ENCODE measurements around the gene BRMS1L.
A peak's percentile ranks its signal among the peaks of the same experiment; 100 is the strongest.
"Not testable (repeated sequence)": the region's sequence is repeated elsewhere in the genome, so short reads cannot be mapped to it uniquely, and the experiment has no call there.

The BRMS1L gene

DNA sequence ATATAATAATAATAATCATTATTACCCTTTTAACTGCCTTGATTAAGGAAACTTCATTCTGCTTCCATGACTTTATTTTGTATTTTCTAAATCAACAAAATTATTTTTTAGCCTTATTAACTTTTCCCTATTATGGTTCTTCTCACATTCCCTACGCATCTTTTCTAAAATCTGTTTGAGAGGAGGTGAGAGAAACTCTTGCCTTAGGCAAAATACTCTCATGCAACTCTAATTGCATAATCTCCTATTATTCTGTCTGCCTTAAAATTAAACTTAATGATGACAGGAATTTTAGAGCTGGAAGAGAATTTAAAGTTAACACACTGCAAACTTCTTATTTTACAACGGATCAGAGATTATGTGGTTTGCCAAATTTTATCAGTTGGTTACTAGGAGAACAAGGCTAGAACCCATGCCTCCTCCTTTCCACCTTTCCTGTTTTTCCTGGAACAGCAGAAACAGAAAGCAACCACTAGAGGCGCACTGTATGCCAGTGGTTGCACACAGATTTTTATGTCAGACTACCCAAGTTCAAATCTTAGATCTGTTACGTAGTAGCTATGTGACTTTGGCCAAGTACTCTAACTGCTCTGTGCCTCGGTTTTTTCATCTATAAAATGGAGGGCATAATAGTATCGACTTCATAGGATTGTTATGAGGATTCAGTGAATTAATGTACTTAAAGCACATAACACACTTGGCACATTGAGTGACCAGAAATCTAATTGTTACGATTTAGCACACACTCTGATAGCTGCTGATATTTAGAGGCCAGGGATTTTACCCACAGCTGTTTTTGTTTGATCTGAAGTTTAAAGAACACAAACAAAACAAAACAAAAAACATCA lies 4.3 kb upstream of the BRMS1L start:
- peak; percentile 46 for DNase-seq (ENCODE audit: low spot score)

DNA sequence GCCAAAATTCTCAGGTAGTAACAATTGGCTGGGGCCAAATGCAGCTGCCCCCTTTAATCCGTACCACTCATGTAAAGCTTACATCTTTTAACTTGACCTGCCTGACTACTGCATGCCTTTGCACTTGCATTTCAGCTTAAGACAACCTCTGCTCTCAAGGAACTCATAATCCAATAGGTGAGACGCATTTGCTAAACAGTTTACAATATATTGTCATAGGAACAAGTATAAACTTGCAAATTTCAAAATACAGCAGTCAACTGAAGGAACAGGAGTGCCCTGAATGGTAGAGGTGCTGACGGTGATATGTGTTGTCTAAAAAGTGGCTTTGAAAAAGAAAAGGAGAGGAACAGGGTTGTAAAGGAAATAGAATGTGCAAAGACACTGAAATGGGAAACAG lies 3.6 kb upstream of the BRMS1L start:
- DNase-seq (ENCODE audit: low spot score) = no peak

DNA sequence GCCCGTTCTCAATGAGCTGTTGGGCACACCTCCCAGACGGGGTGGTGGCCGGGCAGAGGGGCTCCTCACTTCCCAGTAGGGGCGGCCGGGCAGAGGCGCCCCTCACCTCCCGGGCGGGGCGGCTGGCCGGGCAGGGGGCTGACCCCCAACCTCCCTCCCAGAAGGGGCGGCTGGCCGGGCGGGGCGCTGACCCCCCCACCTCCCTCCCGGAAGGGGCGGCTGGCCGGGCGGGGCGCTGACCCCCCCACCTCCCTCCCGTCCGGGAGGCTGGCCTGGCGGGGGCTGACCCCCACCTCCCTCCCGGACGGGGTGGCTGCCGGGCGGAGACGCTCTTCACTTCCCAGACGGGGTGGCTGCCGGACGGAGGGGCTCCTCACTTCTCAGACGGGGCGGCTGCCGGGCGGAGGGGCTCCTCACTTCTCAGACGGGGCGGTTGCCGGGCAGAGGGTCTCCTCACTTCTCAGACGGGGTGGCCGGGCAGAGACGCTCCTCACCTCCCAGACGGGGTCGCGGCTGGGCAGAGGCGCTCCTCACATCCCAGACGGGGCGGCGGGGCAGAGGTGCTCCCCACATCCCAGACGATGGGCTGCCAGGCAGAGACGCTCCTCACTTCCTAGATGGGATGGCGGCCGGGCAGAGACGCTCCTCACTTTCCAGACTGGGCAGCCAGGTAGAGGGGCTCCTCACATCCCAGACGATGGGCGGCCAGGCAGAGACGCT lies 1.5 kb upstream of the BRMS1L start:
- not testable (repeated sequence) for DNase-seq (ENCODE audit: low spot score)

DNA sequence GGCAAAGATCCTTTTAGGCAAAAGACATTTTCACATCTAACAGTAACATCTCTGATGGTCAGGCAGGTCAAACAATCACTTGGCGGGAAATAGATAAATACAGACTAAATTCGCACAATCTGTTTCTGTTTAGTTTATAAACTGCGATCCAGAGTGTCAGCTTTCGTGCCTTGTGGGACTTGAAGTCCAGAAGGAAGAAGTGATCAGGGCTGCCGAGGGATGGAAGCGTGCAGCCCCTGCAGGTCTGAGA lies 245 bp upstream of the BRMS1L start:
- no peak for DNase-seq (ENCODE audit: low spot score)

DNA sequence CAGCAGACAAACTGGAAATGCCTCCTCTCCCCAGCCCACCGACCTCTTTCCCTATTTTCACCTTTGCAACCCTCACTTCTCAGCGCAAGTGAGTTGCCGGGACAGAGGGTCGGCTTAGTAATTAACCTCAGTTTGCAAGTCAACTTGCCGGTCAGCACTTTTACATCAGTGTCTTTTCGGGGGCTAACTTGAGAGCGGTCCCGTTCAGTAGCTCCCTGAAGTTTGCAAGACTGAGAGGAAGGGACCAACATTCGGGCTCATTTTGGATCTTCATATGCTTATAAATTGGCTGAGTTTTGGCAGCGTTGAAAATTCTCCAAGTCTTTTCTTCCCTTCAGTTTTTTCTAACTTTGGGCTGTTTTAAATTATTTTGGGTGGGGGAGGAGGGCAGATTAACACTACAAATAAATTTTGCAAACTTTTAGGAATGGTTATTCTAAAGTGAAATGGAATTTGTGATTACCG lies 846 bp downstream of the BRMS1L start:
- no peak for DNase-seq (ENCODE audit: low spot score)

DNA sequence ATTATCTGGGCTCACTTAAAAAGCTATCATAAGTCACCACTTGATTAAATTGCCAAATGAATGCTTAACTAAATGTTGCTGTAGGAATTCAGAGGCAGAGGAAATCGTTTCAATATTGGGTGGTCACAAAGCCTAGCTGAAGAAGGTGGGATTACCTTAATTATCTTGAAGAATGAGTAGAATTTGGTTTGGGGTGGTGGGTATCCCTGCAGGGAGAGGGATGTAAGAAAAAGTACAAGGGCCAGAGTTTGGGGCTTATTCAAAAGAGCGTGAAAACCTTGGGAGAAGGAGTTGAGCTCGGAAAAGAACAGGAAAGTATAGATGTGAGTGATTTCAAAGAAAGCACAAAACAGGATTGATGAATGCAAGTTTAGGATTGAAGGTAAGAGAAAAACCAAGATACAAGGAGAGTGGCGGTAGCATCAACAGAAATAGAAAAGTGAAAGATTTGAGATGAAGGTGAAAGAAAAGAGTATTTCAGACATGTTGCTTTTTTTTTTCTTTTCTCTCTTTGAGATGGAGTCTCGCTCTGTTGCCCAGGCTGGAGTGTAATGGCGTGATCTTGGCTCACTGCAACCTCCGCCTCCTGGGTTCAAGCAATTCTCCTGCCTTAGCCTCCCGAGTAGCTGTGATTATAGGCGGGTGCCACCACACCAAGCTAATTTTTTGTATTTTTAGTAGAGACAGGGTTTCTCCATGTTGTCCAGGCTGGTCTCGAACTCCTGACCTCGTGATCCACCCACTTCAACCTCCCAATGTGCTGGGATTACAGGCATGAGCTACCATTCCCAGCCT lies 1.7 kb downstream of the BRMS1L start:
- no peak for DNase-seq (ENCODE audit: low spot score)

DNA sequence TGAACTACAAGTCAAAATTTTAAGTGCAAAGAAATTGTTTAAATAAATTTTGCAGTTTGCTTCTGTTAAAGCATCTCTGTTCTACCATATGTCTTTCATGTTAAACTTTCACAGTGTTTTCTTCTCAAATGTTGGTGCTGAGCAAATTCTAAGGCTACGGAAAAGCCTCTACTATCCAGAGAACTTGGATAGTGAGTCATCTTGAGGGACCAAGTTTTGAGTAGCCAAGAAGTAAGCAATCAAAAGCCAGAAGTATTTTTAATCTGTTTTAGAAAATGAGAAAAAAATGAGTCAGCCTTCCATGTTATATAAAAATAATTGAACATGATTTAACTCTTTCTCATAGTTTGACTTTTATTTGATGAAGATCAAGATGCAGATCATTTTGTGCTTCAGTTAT lies 3.3 kb downstream of the BRMS1L start:
- DNase-seq (ENCODE audit: low spot score) = peak; percentile 47

DNA sequence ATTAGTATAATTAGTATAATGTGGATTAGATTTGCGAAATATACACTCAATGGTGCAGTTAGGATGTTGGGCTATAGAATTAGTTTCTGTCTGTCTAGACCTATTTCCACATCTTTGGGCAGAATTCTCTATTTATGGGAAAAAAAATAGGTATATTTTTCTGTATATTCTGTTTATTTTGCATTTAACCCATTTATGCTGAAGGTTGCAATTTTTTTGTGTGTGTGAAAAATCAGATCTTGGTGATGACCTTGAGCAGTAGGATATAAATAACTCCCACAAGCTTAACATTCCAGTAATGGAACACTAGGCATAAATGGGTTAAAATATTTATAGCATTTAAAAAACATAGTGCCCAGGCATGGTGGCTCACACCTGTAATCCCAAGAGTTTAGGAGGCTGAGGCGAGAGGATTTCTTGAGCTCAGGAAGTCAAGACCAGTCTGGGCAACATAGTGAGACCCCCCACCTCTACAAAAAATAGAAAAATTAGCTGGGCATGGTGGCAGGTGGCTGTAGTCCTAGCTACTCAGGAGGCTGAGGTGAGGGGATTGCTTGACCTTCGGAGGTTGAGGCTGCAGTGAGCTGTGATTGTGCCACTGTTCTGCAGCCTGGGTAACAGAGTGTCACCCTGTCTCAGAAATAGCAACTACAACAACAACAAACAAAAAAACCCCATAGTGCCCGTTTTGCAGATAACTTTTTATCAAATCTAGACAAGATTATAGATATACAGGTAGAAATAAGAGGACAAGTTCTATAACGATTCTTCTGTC lies 9.3 kb downstream of the BRMS1L start:
- no peak for DNase-seq (ENCODE audit: low spot score)

DNA sequence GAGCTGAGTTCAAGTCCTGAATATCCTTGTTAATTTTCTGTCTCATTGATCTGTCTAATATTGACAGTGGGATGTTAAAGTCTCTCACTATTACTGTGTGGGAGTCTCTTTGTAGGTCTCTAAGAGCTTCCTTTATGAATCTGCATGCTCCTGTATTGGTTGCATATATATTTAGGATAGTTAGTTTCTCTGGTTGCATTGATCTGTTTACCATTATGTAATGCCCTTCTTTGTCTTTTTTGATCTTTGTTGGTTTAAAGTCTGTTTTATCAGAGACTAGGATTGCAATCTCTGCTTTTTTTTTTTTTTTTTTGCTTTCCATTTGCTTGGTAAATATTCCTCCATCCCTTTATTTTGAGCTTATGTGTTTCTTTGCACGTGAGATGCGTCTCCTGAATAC lies 15.6 kb downstream of the BRMS1L start:
- not testable (repeated sequence) for DNase-seq (ENCODE audit: low spot score)

DNA sequence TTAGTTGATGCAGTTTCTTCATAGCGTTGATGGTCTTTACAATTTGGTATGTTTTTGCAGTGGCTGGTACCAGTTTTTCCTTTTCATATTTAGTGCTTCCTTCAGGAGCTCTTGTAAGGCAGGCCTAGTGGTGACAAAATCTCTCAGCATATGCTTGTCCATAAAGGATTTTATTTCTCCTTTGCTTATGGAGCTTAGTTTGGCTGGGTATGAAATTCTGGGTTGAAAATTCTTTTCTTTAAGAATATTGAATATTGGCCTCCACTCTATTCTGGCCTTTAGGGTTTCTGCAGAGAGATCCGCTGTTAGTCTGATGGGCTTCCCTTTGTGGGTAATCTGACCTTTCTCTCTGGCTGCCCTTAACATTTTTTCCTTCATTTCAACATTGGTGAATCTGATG lies 16.1 kb downstream of the BRMS1L start:
- DNase-seq (ENCODE audit: low spot score) = not testable (repeated sequence)

DNA sequence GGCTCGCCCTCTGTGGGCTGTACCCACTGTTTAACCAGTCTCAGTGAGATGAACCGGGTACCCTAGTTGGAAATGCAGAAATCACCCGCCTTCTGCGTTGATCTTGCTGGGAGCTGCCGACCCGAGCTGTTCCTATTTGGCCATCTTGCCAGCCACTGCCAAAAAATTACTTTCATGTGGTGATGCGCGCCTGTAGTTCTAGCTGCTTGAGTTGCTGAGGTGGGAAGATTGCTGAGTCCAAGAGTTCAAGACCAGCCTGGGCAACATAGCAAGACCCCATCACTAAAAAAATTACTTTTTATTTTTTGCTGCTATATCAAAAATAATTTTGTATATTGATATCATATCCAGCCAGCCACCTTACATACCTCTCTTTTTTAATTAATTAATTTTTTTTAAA lies 18.4 kb downstream of the BRMS1L start:
- no peak for DNase-seq (ENCODE audit: low spot score)

DNA sequence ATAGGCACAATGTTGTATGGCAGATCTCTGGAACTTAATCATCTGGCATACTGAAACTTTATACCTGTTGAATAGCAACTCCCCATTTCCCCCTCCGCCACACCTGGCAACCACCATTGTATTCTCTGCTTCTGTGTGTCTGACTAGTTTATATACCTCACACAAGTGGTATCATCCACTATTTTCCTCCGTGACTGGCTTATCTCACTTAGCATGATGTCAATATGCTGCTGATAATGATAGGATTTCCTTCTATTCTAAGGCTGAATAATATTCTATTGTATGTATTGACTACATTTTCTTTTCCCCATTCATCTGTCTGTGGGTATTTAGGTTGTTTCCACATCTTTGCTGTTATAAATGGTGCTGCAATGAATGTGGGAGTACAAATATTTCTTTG lies 21.5 kb downstream of the BRMS1L start:
- DNase-seq (ENCODE audit: low spot score) = no peak

DNA sequence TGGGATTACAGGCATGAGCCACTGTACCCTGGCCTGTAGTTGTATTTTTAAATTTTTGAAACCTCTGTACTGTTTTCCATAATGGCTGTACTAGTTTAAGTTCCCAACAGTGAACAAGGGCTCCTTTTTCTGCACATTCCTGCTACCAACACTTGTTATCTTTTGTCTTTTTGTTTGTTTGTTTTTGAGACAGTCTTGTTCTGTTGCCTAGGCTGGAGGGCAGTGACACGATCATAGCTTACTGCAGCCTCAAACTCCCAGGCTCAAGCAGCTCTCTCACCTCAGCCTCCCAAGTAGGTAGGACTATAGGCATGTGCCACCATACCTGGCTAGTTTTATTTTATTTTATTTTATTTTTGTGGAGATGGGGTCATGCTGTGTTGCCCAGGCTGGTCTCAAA lies 23.0 kb downstream of the BRMS1L start:
- DNase-seq (ENCODE audit: low spot score) = no peak

DNA sequence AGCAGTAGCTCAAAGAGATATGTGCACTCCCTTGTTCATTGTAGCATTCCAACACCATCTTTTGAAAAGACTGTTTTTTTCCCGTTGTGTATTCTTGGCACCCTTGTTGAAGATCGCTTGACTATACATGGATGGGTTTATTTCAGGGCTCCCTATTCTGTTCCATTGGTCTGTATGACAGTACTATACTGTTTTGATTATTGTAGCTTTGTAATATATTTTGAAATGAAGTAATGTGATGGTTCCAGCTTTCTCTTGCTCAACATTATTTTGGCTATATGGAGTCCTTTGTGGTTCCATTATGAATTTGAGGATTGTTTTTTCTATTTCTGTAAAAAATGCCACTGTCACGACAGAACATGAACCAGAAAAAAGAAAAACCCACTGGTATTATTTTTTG lies 25.7 kb downstream of the BRMS1L start:
- no peak for DNase-seq (ENCODE audit: low spot score)

DNA sequence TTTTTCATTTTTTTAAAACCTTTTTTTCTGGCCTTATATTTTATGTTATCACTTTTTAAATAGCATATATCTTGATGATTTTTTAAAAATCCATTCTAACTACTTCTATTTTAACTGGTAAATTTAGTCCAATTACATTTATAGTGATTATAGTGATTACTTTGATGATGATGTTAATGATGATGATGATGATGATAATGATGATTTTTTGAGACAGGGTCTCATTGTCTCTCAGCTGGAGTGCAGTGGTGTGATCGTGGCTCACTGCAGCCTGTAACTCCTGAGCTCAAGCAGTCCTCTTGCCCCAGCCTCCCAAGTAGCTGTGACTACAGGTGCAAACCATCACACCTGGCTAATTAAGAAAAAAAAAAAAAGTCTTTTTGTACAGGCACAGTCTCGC lies 27.1 kb downstream of the BRMS1L start:
- no peak for DNase-seq (ENCODE audit: low spot score)

DNA sequence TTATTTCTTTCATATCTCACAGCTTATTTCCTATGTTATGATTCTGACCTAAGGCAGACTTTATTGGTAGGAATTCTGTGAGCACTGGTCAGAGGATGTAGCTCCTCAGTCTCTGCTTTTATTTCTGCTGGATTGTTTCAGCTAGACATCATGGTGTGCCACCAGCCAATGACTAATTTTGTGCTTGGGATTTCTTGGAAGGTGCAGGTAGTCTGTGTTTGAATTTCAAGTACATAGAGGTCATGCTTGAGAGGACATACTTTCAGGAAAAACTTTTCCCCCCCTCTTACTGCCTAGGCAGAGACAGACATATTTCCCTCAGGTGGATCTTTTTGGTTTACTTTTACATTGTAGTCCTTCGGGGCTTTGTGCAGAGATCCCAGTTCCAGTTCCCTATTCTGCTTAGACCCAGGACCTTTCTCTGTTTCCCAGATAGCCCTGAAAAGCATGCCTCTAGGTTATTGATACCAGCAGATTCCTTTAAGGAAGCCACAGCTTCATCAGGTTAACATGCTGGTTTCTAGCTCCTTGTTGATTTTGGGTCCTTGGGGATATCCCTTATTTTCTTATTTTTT lies 28.6 kb downstream of the BRMS1L start:
- DNase-seq (ENCODE audit: low spot score) = no peak

DNA sequence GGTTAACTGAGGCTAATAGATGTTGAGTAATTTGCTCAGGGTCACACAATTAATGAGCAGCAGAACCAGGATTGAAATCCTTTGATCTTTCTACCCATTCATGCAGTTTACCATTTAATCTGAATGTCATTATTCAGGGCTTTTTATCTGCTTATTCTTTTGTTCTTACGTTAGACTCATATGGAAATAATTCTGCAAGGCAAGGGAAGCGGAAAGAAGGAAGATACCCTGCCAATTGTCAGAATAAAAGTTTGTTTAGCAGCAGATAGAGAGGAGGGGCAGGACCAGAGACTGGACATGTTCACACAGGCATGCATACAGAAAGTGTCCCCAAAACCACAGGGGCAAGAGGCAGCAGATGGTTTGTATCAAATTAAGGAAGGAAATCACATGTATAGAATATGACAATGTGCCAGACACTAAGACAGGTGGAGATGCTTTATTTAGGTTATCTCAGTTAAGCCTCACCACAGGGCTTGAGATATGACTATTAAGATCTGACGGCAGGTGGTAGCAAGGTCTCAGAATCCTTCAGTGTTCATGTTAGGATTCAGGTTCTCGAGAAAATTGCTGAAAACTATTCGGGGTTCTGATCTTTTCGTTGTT lies 29.8 kb downstream of the BRMS1L start:
- no peak for DNase-seq (ENCODE audit: low spot score)

DNA sequence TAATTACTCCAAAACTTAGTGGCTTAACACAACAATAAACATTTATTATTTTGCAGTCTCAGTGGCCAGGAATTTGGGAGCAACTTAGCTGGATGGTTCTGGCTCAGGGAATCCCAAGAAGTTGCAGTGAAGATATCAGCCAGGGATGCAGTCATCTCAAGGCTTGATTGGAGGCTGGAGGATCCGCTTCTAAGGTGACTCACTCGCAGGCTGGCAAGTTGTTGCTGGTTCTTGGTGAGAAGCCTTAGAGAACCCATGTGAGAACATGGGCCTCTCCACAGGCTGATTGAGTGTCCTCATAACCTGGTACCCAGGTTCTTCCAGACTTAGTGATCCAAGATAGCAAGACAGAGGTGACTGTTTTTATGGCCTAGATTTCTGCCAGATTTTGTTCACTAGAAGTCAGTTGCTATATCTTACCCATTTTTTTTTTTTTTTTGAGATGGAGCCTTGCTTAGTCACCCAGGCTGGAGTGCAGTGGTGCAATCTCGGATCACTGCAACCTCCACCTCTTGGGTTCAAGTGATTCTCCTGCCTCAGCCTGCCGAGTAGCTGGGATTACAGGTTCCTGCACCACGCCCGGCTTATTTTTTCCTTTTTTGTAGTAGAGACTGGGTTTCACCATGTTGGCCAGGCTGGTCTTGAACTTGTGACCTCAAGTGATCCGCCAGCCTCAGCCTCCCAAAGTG lies 32.5 kb downstream of the BRMS1L start:
- DNase-seq (ENCODE audit: low spot score) = peak; percentile 58

DNA sequence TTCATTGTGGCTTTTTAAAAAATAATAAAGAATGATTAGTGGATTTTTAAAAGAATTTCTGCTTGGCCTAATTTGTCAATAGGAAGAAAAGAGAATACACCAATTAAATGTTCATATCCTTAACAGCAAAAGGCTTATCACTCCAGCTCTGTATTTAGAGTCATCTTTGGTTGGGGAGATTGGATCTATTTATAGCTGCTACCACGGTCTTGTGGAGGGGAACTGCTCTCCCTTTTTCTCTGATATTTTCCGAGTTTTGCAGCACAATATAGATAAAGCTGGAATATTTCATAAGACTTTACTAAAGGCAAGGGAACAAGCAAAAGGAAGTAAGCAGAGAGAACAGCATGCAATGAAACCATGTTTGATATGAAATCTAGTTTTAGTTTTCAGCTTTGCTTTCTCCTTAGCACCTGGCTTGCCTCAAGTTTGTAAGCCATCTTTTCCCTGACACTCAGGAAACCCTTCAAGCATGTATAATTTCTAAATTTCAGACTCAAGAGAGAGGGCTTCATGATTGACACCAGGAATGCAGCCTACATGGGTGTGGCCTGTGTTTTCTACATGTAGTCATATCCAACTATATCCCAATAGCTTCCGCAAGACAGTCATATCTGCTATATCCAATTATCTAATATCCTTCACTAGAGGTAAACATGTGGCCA lies 35.2 kb downstream of the BRMS1L start:
- no peak for DNase-seq (ENCODE audit: low spot score)

Measured in AG20443 (cell line).